Measurements from ENCODE around the gene FAM118A. TPM values are rescaled to one million over a fixed set of nuclear protein-coding genes. Genes with fewer than 3 reads are reported as not detected.

Gene FAM118A
- total and polyA plus RNA-seq, 3 donors from 2014 or later, result 70.8 to 104 (median 80.2) TPM

- Histone ChIP-seq H3K4me3 (no peak overlapping the region), H3K27ac (no peak overlapping the region), H3K4me1 (no peaks in the 10 kb centered on the region), H3K9me3 (no peaks in the 10 kb centered on the region), H3K27me3 (no peaks in the 10 kb centered on the region), H3K36me3 (ENCODE audit: low read depth, missing control alignments) (no peaks in the 10 kb centered on the region)
- no peak for TF ChIP-seq CTCF (IDR thresholded peaks at IDR 0.05)
- no peak for TF ChIP-seq POLR2A (IDR thresholded peaks at IDR 0.05)
- DNase-seq, result no peak
- intact Hi-C loops (cut with DNase I; ENCODE audit: low total_unique reads), result no loop called here
- WGBS, 2 donors, result 59 to 69% methylated on average over 18 of the region's 18 CpGs
Measured at GRCh38 chr22:45290410-45290936, 19.3 kb upstream of the FAM118A start.

GRCh38 chr22:45291061-45291930, 18.4 kb upstream of the FAM118A start:
- Histone ChIP-seq H3K9me3 (no peaks in the 10 kb centered on the region), H3K27me3 (no peaks in the 10 kb centered on the region), H3K36me3 (ENCODE audit: low read depth, missing control alignments) (no peaks in the 10 kb centered on the region), H3K4me3 (no peak overlapping the region), H3K27ac (no peak overlapping the region), H3K4me1 (no peaks in the 10 kb centered on the region)
- 89% methylated on average over 8 of the region's 8 CpGs for WGBS, 2 donors
- TF ChIP-seq POLR2A (IDR thresholded peaks at IDR 0.05), result no peak
- TF ChIP-seq CTCF (IDR thresholded peaks at IDR 0.05), result no peak
- DNase-seq, result no peak
- intact Hi-C loops (cut with DNase I; ENCODE audit: low total_unique reads), result no loop called here

GRCh38 chr22:45291931-45292290, 17.8 kb upstream of the FAM118A start:
- H3K4me1 ChIP-seq, result no peaks in the 10 kb centered on the region

GRCh38 chr22:45292731-45293442, 16.8 kb upstream of the FAM118A start:
- H3K9me3 ChIP-seq, result no peaks in the 10 kb centered on the region
- H3K36me3 ChIP-seq (ENCODE audit: low read depth, missing control alignments), result no peaks in the 10 kb centered on the region
- no peaks in the 10 kb centered on the region for H3K4me1 ChIP-seq
- H3K4me3 ChIP-seq, result no peak overlapping the region
- no peaks in the 10 kb centered on the region for H3K27me3 ChIP-seq
- H3K27ac ChIP-seq, result no peak overlapping the region
- 63 to 85% methylated on average over 21 to 23 of the region's 23 CpGs for WGBS, 2 donors
- intact Hi-C loops (cut with DNase I; ENCODE audit: low total_unique reads), result no loop called here
- DNase-seq, result no peak
- TF ChIP-seq POLR2A (IDR thresholded peaks at IDR 0.05) (no peak), CTCF (IDR thresholded peaks at IDR 0.05) (no peak)

More at GRCh38 chr22:45291931-45292290, 17.8 kb upstream of the FAM118A start:
- WGBS, 2 donors, result 74 to 85% methylated on average over 8 to 9 of the region's 9 CpGs
- TF ChIP-seq CTCF (IDR thresholded peaks at IDR 0.05), result no peak
- no peak for TF ChIP-seq POLR2A (IDR thresholded peaks at IDR 0.05)
- no peaks in the 10 kb centered on the region for H3K36me3 ChIP-seq (ENCODE audit: low read depth, missing control alignments)
- intact Hi-C loops (cut with DNase I; ENCODE audit: low total_unique reads), result no loop called here
- H3K4me3 ChIP-seq, result no peak overlapping the region
- H3K27ac ChIP-seq, result no peak overlapping the region
- DNase-seq, result no peak
- no peaks in the 10 kb centered on the region for H3K9me3 ChIP-seq
- no peaks in the 10 kb centered on the region for H3K27me3 ChIP-seq
